CD4-positive, alpha-beta T cell (primary cell): Measurements from ENCODE around the gene BCLAF1. TPM values are rescaled to one million over a fixed set of nuclear protein-coding genes. Genes with fewer than 3 reads are reported as not detected.

Source experiments
- ATAC-seq: fragments of 200-7000 bp; cut with Tn5 transposase; one replicate; pipeline ENCODE4 v1.10.0; 2022; ENCODE audit warnings: mild to moderate bottlenecking; ENCODE audit not compliant: poor library complexity
- CTCF ChIA-PET: fragments of 350-600 bp; sonication (Branson Sonifier 250); formaldehyde crosslinking; loops from one replicate; lab custom pipeline; 2021; ENCODE audit warnings: antibody characterized with exemption, inconsistent platforms; lab: Charles Lee
- POLR2A ChIA-PET: fragments of 350-600 bp; sonication (Branson Sonifier 250); formaldehyde crosslinking; loops from one replicate; lab custom pipeline; 2021; ENCODE audit warnings: antibody characterized with exemption, inconsistent platforms; lab: Charles Lee
- DNase-seq, 14 experiments: peaks; one replicate each; pipeline ENCODE4 v3.0.0-alpha.2; 2013 to 2020; ENCODE audit warnings: mixed read lengths in 2 of 14
- H3K27ac ChIP-seq, 2 donors: one replicate each; pipeline versions ENCODE4 v1.5.1 to v1.7.0; 2013; ENCODE audit warnings: low read length in 2 of 2, low read depth in 1 of 2, mild to moderate bottlenecking in 1 of 2
- H3K27me3 ChIP-seq, 2 experiments: 1 replicate in 1 of 2; 2 replicates in 1 of 2; pipeline versions ENCODE4 v1.6.1 to v1.7.0; 2013; ENCODE audit warnings: low read length in 2 of 2, control low read depth in 1 of 2, mild to moderate bottlenecking in 1 of 2, moderate library complexity in 1 of 2; ENCODE audit not compliant: insufficient read depth in 2 of 2, control insufficient read depth in 1 of 2
- H3K36me3 ChIP-seq: one replicate; pipeline ENCODE4 v1.6.1; 2013; ENCODE audit warnings: low read length, control low read depth; ENCODE audit not compliant: insufficient read depth
- H3K4me1 ChIP-seq: one replicate; pipeline ENCODE4 v1.6.1; 2013; ENCODE audit warnings: low read length, control low read depth; ENCODE audit not compliant: insufficient read depth
- H3K4me3 ChIP-seq: one replicate; pipeline ENCODE4 v1.5.1; 2013; ENCODE audit warnings: mild to moderate bottlenecking, low read length, moderate library complexity
- H3K9me3 ChIP-seq, 2 experiments: 1 replicate in 1 of 2; 2 replicates in 1 of 2; pipeline versions ENCODE4 v1.6.1 to v1.7.0; 2013; ENCODE audit warnings: low read length in 2 of 2, mild to moderate bottlenecking in 2 of 2, control low read depth in 1 of 2, moderate library complexity in 1 of 2; ENCODE audit not compliant: control insufficient read depth in 1 of 2, insufficient read depth in 1 of 2
- H3K27ac Mint-ChIP-seq: one replicate; pipeline ENCODE4 v1.8.0; 2020; ENCODE audit warnings: mixed read lengths
- H3K27me3 Mint-ChIP-seq: one replicate; pipeline ENCODE4 v1.8.0; 2021; ENCODE audit warnings: mixed read lengths
- H3K36me3 Mint-ChIP-seq: one replicate; pipeline ENCODE4 v1.8.0; 2021; ENCODE audit warnings: low read depth, mixed read lengths
- H3K4me1 Mint-ChIP-seq: one replicate; pipeline ENCODE4 v1.8.0; 2021; ENCODE audit warnings: low read depth, mixed read lengths
- H3K4me3 Mint-ChIP-seq: one replicate; pipeline ENCODE4 v1.8.0; 2020; ENCODE audit warnings: mild to moderate bottlenecking, mixed read lengths
- H3K9me3 Mint-ChIP-seq: one replicate; pipeline ENCODE4 v1.8.0; 2020; ENCODE audit warnings: mixed read lengths
- intact Hi-C, 2 experiments: fragments of 100-400 bp; cut with DNase I in 1 of 2; cut with micrococcal nuclease in 1 of 2; formaldehyde crosslinking; loops; one replicate each; pipeline versions ENCODE4 v1.15.1 to v1.9.0; 2023 to 2025; cut with DNase I, micrococcal nuclease
- total RNA-seq, 174 experiments: library from RNA in 2 of 174; stranded (reverse) in 2 of 174; gene quantifications; one replicate each; pipeline ENCODE4 v1.2.3 and lab custom pipeline; 2021 to 2026
- TF ChIP-seq, protein P1 (sequence below): fragments of 200-600 bp; IDR thresholded peaks from one replicate; pipeline ENCODE4 v1.8.0; 2022; ENCODE audit warnings: antibody characterized with exemption, mild to moderate bottlenecking

Gene BCLAF1
- total RNA-seq, 2 experiments from 2014 or later = 484 to 501 TPM

GRCh38 chr6:136274062-136274461 lies 15.6 kb downstream of the BCLAF1 start:
- CTCF ChIA-PET = interaction anchor here (1.7 kb wide), 1 partner anchor 43 kb away, joined by 8 read pairs; no protein-coding TSS in a partner anchor
- no peak for ATAC-seq
- POLR2A ChIA-PET = interaction anchor here (0.6 to 2.0 kb wide), 7 partner anchors 12 to 548 kb away, joined by 3 to 17 read pairs (median 3); partner anchors contain the start of gene BCLAF1
- no peak overlapping the region for H3K27ac Mint-ChIP-seq
- H3K4me3 ChIP-seq = no peak overlapping the region
- no peaks in the 10 kb centered on the region for H3K9me3 ChIP-seq
- H3K36me3 Mint-ChIP-seq = peaks cover 98% of the 10 kb centered on the region
- no peaks in the 10 kb centered on the region for H3K27me3 Mint-ChIP-seq
- H3K4me1 ChIP-seq = no peaks in the 10 kb centered on the region
- TF ChIP-seq, protein P1, sequence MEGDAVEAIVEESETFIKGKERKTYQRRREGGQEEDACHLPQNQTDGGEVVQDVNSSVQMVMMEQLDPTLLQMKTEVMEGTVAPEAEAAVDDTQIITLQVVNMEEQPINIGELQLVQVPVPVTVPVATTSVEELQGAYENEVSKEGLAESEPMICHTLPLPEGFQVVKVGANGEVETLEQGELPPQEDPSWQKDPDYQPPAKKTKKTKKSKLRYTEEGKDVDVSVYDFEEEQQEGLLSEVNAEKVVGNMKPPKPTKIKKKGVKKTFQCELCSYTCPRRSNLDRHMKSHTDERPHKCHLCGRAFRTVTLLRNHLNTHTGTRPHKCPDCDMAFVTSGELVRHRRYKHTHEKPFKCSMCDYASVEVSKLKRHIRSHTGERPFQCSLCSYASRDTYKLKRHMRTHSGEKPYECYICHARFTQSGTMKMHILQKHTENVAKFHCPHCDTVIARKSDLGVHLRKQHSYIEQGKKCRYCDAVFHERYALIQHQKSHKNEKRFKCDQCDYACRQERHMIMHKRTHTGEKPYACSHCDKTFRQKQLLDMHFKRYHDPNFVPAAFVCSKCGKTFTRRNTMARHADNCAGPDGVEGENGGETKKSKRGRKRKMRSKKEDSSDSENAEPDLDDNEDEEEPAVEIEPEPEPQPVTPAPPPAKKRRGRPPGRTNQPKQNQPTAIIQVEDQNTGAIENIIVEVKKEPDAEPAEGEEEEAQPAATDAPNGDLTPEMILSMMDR = no peak
- no peak overlapping the region for H3K4me3 Mint-ChIP-seq
- peaks cover 62% of the 10 kb centered on the region for H3K4me1 Mint-ChIP-seq
- H3K27me3 ChIP-seq = no peaks in the 10 kb centered on the region
- peaks cover 91% of the 10 kb centered on the region for H3K36me3 ChIP-seq
- intact Hi-C loops = loop anchor here in 1 of 2 experiments (2.0 kb wide), 1 partner anchor 15 kb away; the partner anchor contains the start of gene BCLAF1
- H3K27ac ChIP-seq = no peak overlapping the region
- DNase-seq = no peak
- no peaks in the 10 kb centered on the region for H3K9me3 Mint-ChIP-seq

DNA sequence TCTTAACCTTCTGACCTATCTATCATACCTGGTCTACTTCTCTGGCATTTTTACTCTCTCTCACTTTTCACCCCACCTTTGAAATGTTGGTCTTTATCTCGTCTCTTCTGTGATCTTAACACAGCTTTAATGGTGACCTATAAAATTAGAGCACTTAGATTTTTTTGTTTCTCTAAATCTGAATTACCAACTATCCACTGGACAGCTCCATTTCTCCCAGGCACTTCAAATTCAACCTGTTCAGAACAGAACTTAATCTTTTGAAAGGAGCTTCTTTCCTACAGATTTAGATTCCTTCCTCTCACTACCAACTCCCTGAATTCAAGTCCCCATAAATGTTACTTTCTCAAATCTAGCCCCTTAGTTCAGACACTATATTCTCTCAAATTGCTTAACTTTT lies 24.5 kb downstream of the BCLAF1 start:
- DNase-seq = no peak
- Histone ChIP-seq H3K4me3 (no peak overlapping the region), H3K27me3 (no peaks in the 10 kb centered on the region), H3K4me1 (no peaks in the 10 kb centered on the region), H3K36me3 (peaks cover 98% of the 10 kb centered on the region), H3K9me3 (no peaks in the 10 kb centered on the region), H3K27ac (no peak overlapping the region)
- ChIA-PET POLR2A (interaction anchor here (1.2 kb wide), 1 partner anchor 25 kb away, joined by 5 read pairs; the partner anchor contains the start of gene BCLAF1), CTCF (no interaction called here)
- no peaks in the 10 kb centered on the region for H3K27me3 Mint-ChIP-seq
- no peak for ATAC-seq
- H3K4me3 Mint-ChIP-seq = no peak overlapping the region
- H3K4me1 Mint-ChIP-seq = peaks cover 40% of the 10 kb centered on the region
- no peaks in the 10 kb centered on the region for H3K9me3 Mint-ChIP-seq
- H3K36me3 Mint-ChIP-seq = peaks cover 99% of the 10 kb centered on the region
- TF ChIP-seq, protein P1 = no peak
- intact Hi-C loops = loop anchor here in 1 of 2 experiments (2.0 to 5.0 kb wide), 2 partner anchors 14 to 52 kb away; partner anchors contain the start of gene MTFR2
- peak overlapping the region; percentile 57 for H3K27ac Mint-ChIP-seq

- Histone ChIP-seq H3K36me3 (peaks cover 98% of the 10 kb centered on the region), H3K4me1 (no peaks in the 10 kb centered on the region), H3K9me3 (no peaks in the 10 kb centered on the region), H3K4me3 (no peak overlapping the region), H3K27me3 (no peaks in the 10 kb centered on the region), H3K27ac (no peak overlapping the region)
- Mint-ChIP-seq H3K9me3 (no peaks in the 10 kb centered on the region), H3K36me3 (peaks cover 99% of the 10 kb centered on the region), H3K27ac (peak overlapping the region; percentile 2), H3K4me3 (no peak overlapping the region), H3K4me1 (peaks cover 33% of the 10 kb centered on the region), H3K27me3 (no peaks in the 10 kb centered on the region)
- intact Hi-C loops = no loop called here
- CTCF ChIA-PET = interaction anchor here (1.3 to 1.4 kb wide), 2 partner anchors 51 to 54 kb away, joined by 3 to 4 read pairs; no protein-coding TSS in a partner anchor
- TF ChIP-seq, protein P1 = no peak
- POLR2A ChIA-PET = interaction anchor here (1.6 to 2.5 kb wide), 3 partner anchors 10 to 27 kb away, joined by 6 to 12 read pairs (median 7); partner anchors contain the start of genes BCLAF1 and MTFR2
- ATAC-seq = no peak
- no peak for DNase-seq
Measured at GRCh38 chr6:136262940-136263339, 26.7 kb downstream of the BCLAF1 start.
